HL-60 (cell line): Measurements from ENCODE around the gene PDE4B.

Experiments
- DNase-seq, 2 experiments: peaks; one replicate each; pipeline ENCODE4 v3.0.0-alpha.2; 2010 to 2020; ENCODE audit warnings: low read depth in 1 of 2, low spot score in 1 of 2
- H3K27ac ChIP-seq: fragments of 250-450 bp; sonication (Bioruptor Pico); replicated peaks from 2 replicates; pipeline ENCODE4 v1.5.1; 2020; ENCODE audit warnings: mild to moderate bottlenecking, moderate library complexity
- H3K27me3 ChIP-seq: fragments of 250-450 bp; sonication (Bioruptor Pico); 2 replicates; pipeline ENCODE4 v1.5.1; 2021; ENCODE audit warnings: mild to moderate bottlenecking, moderate library complexity; ENCODE audit not compliant: insufficient read depth, poor library complexity, severe bottlenecking
- H3K4me3 ChIP-seq: replicated peaks from 2 replicates; pipeline ENCODE4 v1.5.1; 2011; ENCODE audit warnings: mild to moderate bottlenecking, control low read depth, low read length; ENCODE audit not compliant: insufficient read depth
- GABPA ChIP-seq: IDR thresholded peaks from 2 replicates; pipeline ENCODE4 v1.6.1; 2012; ENCODE audit warnings: low read depth
- POLR2AphosphoS5 ChIP-seq: IDR thresholded peaks from 2 replicates; pipeline ENCODE4 v1.6.1; 2012; ENCODE audit warnings: low read depth
- SPI1 ChIP-seq: IDR thresholded peaks from 2 replicates; pipeline ENCODE4 v1.6.1; 2012; ENCODE audit warnings: low read depth, mild to moderate bottlenecking, borderline replicate concordance
- TF ChIP-seq, protein P1 (sequence below): IDR thresholded peaks from one replicate; pipeline ENCODE4 v1.5.1; 2011; ENCODE audit warnings: low read length, control low read depth, inconsistent platforms; ENCODE audit not compliant: insufficient read depth
- TF ChIP-seq, protein P2 (sequence below): IDR thresholded peaks from 2 replicates; pipeline ENCODE4 v1.6.1; 2012; ENCODE audit warnings: low read depth; ENCODE audit not compliant: insufficient replicate concordance

PDE4B gene

DNA sequence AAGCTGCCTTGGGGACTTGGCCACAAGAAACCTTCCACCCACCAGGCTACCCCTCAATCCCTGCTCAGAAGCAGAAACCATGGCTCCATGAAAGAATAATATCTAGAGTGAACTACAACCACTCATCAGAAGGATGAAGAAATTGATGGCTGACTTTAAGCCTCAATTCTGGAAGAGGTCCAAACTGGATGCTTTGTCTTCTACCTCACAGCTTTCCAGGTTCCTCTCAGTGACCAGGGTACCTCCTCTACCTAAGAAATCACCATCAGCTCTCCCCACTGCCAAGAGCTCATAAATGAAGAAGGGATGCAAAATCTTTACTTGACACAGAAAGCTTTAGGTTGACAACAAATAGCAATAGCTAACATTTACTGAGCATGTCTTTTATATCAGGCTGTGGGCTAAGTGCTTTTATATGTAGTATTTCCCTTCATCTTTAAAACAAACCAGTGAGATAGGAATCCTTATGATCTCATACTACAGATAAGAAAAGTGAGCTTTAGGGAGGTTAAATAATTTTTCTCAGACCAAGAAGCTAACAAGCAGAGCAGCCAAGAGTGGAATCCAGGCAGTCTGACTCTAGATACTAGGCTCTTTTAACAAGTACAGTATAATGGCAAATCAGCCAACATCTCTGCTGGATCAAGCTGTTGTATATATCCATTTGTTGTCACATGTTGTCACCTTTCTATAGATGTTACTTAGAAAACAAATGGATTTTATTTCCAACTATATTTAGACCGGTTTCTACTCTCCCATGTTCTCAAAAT is 498.3 kb downstream of the PDE4B start:
- no peak overlapping the region for H3K27ac ChIP-seq
- no peak for DNase-seq
- TF ChIP-seq, protein P1, sequence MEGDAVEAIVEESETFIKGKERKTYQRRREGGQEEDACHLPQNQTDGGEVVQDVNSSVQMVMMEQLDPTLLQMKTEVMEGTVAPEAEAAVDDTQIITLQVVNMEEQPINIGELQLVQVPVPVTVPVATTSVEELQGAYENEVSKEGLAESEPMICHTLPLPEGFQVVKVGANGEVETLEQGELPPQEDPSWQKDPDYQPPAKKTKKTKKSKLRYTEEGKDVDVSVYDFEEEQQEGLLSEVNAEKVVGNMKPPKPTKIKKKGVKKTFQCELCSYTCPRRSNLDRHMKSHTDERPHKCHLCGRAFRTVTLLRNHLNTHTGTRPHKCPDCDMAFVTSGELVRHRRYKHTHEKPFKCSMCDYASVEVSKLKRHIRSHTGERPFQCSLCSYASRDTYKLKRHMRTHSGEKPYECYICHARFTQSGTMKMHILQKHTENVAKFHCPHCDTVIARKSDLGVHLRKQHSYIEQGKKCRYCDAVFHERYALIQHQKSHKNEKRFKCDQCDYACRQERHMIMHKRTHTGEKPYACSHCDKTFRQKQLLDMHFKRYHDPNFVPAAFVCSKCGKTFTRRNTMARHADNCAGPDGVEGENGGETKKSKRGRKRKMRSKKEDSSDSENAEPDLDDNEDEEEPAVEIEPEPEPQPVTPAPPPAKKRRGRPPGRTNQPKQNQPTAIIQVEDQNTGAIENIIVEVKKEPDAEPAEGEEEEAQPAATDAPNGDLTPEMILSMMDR, result no peak
- TF ChIP-seq, protein P2, sequence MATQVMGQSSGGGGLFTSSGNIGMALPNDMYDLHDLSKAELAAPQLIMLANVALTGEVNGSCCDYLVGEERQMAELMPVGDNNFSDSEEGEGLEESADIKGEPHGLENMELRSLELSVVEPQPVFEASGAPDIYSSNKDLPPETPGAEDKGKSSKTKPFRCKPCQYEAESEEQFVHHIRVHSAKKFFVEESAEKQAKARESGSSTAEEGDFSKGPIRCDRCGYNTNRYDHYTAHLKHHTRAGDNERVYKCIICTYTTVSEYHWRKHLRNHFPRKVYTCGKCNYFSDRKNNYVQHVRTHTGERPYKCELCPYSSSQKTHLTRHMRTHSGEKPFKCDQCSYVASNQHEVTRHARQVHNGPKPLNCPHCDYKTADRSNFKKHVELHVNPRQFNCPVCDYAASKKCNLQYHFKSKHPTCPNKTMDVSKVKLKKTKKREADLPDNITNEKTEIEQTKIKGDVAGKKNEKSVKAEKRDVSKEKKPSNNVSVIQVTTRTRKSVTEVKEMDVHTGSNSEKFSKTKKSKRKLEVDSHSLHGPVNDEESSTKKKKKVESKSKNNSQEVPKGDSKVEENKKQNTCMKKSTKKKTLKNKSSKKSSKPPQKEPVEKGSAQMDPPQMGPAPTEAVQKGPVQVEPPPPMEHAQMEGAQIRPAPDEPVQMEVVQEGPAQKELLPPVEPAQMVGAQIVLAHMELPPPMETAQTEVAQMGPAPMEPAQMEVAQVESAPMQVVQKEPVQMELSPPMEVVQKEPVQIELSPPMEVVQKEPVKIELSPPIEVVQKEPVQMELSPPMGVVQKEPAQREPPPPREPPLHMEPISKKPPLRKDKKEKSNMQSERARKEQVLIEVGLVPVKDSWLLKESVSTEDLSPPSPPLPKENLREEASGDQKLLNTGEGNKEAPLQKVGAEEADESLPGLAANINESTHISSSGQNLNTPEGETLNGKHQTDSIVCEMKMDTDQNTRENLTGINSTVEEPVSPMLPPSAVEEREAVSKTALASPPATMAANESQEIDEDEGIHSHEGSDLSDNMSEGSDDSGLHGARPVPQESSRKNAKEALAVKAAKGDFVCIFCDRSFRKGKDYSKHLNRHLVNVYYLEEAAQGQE, result no peak
- TF ChIP-seq SPI1, result no peak
- TF ChIP-seq POLR2AphosphoS5, result no peak
- TF ChIP-seq GABPA, result no peak
- no peaks in the 10 kb centered on the region for H3K27me3 ChIP-seq
- no peak overlapping the region for H3K4me3 ChIP-seq

DNA sequence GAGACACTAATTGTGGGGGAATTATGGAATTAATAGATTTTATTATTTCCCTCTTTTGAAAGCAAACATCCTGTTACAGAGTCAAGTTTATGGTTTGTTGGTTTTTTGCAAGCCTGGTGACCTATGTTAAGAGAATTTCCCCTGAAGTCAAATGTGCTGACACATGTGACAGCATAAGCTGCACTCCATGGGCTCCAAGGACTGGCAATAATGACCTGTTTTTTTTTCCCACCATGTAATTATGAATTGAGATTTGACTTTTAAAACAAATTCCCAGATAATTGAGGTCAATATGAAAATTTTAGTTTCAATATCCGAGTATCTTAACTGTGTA is 498.8 kb downstream of the PDE4B start:
- Histone ChIP-seq H3K27me3 (no peaks in the 10 kb centered on the region), H3K4me3 (no peak overlapping the region), H3K27ac (no peak overlapping the region)
- no peak for DNase-seq
- no peak for TF ChIP-seq SPI1
- TF ChIP-seq POLR2AphosphoS5, result no peak
- TF ChIP-seq, protein P2, result no peak
- TF ChIP-seq GABPA, result no peak
- TF ChIP-seq, protein P1, result no peak

DNA sequence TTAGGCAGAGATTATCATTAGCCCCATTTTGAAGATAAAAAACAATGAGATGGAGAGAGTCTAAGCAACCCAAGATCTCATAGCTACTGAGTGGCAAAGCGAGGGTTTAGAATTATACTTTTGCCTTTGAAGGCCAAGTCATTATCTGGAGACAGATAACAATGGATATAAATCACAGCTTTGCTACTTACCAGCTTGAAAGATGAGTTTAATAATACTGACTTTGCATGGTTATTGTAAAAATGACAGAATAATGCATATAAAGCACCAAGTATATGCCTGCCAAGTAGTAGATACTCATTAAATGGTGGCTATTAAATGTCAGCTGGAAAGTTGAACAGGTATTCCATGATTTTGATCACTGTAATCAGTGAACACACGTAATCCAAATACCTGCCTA is 499.6 kb downstream of the PDE4B start:
- Histone ChIP-seq H3K27ac (no peak overlapping the region), H3K4me3 (no peak overlapping the region), H3K27me3 (no peaks in the 10 kb centered on the region)
- no peak for DNase-seq
- no peak for TF ChIP-seq GABPA
- TF ChIP-seq, protein P2, result no peak
- TF ChIP-seq, protein P1, result no peak
- TF ChIP-seq SPI1, result no peak
- TF ChIP-seq POLR2AphosphoS5, result no peak
